GM23338 (cell line): ENCODE measurements around the gene OTOGL. TPM values are rescaled to one million over a fixed set of nuclear protein-coding genes. Genes with fewer than 3 reads are reported as not detected.

ENCODE experiments used
- ATAC-seq: fragments of 200-7000 bp; cut with Tn5 transposase; 3 replicates; pipeline ENCODE4 v1.9.1; 2020
- DNase-seq: peaks from one replicate; pipeline ENCODE4 v3.0.0-alpha.2; 2015; ENCODE audit warnings: low spot score
- H2AFZ ChIP-seq: fragments of 200-600 bp; sonication (generic); 2 replicates; pipeline ENCODE4 v1.8.0; 2016; ENCODE audit warnings: antibody characterized with exemption, mild to moderate bottlenecking, moderate library complexity
- H3F3A ChIP-seq: fragments of 200-600 bp; sonication (generic); replicated peaks from 2 replicates; pipeline ENCODE4 v1.8.0; 2017; ENCODE audit warnings: antibody characterized with exemption, mixed run types, low read depth
- H3K27ac ChIP-seq: fragments of 200-600 bp; sonication (generic); 2 replicates; pipeline ENCODE4 v1.6.1; 2016; ENCODE audit warnings: low read depth
- H3K27me3 ChIP-seq: fragments of 200-600 bp; sonication (generic); 2 replicates; pipeline ENCODE4 v1.8.0; 2016; ENCODE audit warnings: mild to moderate bottlenecking, mixed run types, moderate library complexity; ENCODE audit not compliant: insufficient read depth
- H3K36me3 ChIP-seq: fragments of 200-600 bp; sonication (generic); 2 replicates; pipeline ENCODE4 v1.8.0; 2016; ENCODE audit warnings: mild to moderate bottlenecking; ENCODE audit not compliant: insufficient read depth
- H3K4me1 ChIP-seq: fragments of 200-600 bp; sonication (generic); 2 replicates; pipeline ENCODE4 v1.8.0; 2016; ENCODE audit warnings: mild to moderate bottlenecking, moderate library complexity; ENCODE audit not compliant: insufficient read depth
- H3K4me2 ChIP-seq: fragments of 200-600 bp; sonication (generic); 2 replicates; pipeline ENCODE4 v1.7.1; 2017; ENCODE audit warnings: mixed run types
- H3K4me3 ChIP-seq: fragments of 200-600 bp; sonication (generic); 2 replicates; pipeline ENCODE4 v1.6.1; 2016; ENCODE audit warnings: mixed run types
- H3K79me2 ChIP-seq: fragments of 200-600 bp; sonication (generic); replicated peaks from 2 replicates; pipeline ENCODE4 v1.8.0; 2017; ENCODE audit warnings: mild to moderate bottlenecking; ENCODE audit not compliant: insufficient read depth
- H3K9me2 ChIP-seq: fragments of 200-600 bp; sonication (generic); 2 replicates; pipeline ENCODE4 v1.8.0; 2017; ENCODE audit not compliant: insufficient read depth
- H4K20me1 ChIP-seq: fragments of 200-600 bp; sonication (generic); replicated peaks from 2 replicates; pipeline ENCODE4 v1.8.0; 2017; ENCODE audit warnings: mild to moderate bottlenecking; ENCODE audit not compliant: insufficient read depth
- H3K27ac Mint-ChIP-seq: 2 replicates; pipeline ENCODE4 v1.8.0; 2020; ENCODE audit warnings: inconsistent platforms, mild to moderate bottlenecking, moderate library complexity, mixed read lengths
- H3K27me3 Mint-ChIP-seq: 3 replicates; pipeline ENCODE4 v1.8.0; 2022; ENCODE audit warnings: low read depth, mild to moderate bottlenecking, moderate library complexity, mixed read lengths, inconsistent platforms; ENCODE audit not compliant: insufficient read depth, poor library complexity
- H3K36me3 Mint-ChIP-seq: 3 replicates; pipeline ENCODE4 v1.8.0; 2021; ENCODE audit warnings: low read depth, mild to moderate bottlenecking, inconsistent platforms, moderate library complexity, mixed read lengths
- H3K4me1 Mint-ChIP-seq: 3 replicates; pipeline ENCODE4 v1.8.0; 2020; ENCODE audit warnings: mild to moderate bottlenecking, inconsistent platforms, mixed read lengths
- H3K4me3 Mint-ChIP-seq: 3 replicates; pipeline ENCODE4 v1.8.0; 2021; ENCODE audit warnings: moderate library complexity, mild to moderate bottlenecking, inconsistent platforms, mixed read lengths
- H3K9me3 Mint-ChIP-seq: 3 replicates; pipeline ENCODE4 v1.8.0; 2020; ENCODE audit warnings: moderate library complexity, mild to moderate bottlenecking, inconsistent platforms, mixed read lengths
- CTCF ChIP-seq, 2 experiments: fragments of 200-600 bp in 1 of 2; sonication (generic) in 1 of 2; conservative IDR thresholded peaks; 2 replicates each; pipeline versions ENCODE4 v1.5.1 to v1.6.1; 2016 to 2017; ENCODE audit warnings: antibody characterized with exemption in 2 of 2, low read depth in 2 of 2, mild to moderate bottlenecking in 2 of 2, moderate library complexity in 1 of 2
- EZH2 ChIP-seq: fragments of 200-600 bp; sonication (generic); IDR thresholded peaks from one replicate; pipeline ENCODE4 v1.8.0; 2017; ENCODE audit warnings: antibody characterized with exemption, mild to moderate bottlenecking, low read depth; ENCODE audit not compliant: unreplicated experiment
- EZH2phosphoT487 ChIP-seq: fragments of 200-600 bp; sonication (generic); IDR thresholded peaks from one replicate; pipeline ENCODE4 v1.8.1; 2018; ENCODE audit warnings: antibody characterized with exemption; ENCODE audit not compliant: unreplicated experiment
- JUNB ChIP-seq: IDR thresholded peaks from one replicate; pipeline ENCODE4 v1.6.1; 2016; ENCODE audit warnings: antibody characterized with exemption; ENCODE audit not compliant: unreplicated experiment
- POLR2AphosphoS5 ChIP-seq: IDR thresholded peaks from 2 replicates; pipeline ENCODE4 v1.6.1; 2016; ENCODE audit warnings: antibody characterized with exemption, low read depth
- STAT1 ChIP-seq: IDR thresholded peaks from one replicate; pipeline ENCODE4 v1.6.1; 2016; ENCODE audit warnings: antibody characterized with exemption; ENCODE audit not compliant: unreplicated experiment
- ZNF114 ChIP-seq: fragments of 250-450 bp; sonication (Bioruptor Pico); IDR thresholded peaks from 2 replicates; pipeline ENCODE4 v1.5.0; 2020; ENCODE audit warnings: mild to moderate bottlenecking, moderate library complexity
- polyA plus RNA-seq: library from polyadenylated mRNA; unstranded; fragments of >200 nt; fragmentation: Nextera tagmentation; extraction: Ambion mirVana; gene quantifications from 2 replicates; pipeline ENCODE4 v1.2.1, GENCODE V29; 2016
- total RNA-seq: library from RNA; depleted of rRNA; stranded (reverse); fragments of >200 nt; shearing (Covaris generic); gene quantifications from 2 replicates; pipeline ENCODE4 v1.2.3, GENCODE V29; 2014
- TF ChIP-seq, protein P1 (sequence below): fragments of 250-450 bp; sonication (Bioruptor Pico); IDR thresholded peaks from 2 replicates; pipeline ENCODE4 v1.5.0; 2020; ENCODE audit warnings: mild to moderate bottlenecking, moderate library complexity

OTOGL gene
- total and polyA plus RNA-seq, 2 experiments from 2014 or later: 0.36 to 0.66 TPM

GRCh38 chr12:80178846-80179245, 79.5 kb downstream of the OTOGL start (continued):
- no peak for TF ChIP-seq STAT1
- no peak for TF ChIP-seq ZNF114 (CRISPR knock-in tag)
- TF ChIP-seq, protein P1, sequence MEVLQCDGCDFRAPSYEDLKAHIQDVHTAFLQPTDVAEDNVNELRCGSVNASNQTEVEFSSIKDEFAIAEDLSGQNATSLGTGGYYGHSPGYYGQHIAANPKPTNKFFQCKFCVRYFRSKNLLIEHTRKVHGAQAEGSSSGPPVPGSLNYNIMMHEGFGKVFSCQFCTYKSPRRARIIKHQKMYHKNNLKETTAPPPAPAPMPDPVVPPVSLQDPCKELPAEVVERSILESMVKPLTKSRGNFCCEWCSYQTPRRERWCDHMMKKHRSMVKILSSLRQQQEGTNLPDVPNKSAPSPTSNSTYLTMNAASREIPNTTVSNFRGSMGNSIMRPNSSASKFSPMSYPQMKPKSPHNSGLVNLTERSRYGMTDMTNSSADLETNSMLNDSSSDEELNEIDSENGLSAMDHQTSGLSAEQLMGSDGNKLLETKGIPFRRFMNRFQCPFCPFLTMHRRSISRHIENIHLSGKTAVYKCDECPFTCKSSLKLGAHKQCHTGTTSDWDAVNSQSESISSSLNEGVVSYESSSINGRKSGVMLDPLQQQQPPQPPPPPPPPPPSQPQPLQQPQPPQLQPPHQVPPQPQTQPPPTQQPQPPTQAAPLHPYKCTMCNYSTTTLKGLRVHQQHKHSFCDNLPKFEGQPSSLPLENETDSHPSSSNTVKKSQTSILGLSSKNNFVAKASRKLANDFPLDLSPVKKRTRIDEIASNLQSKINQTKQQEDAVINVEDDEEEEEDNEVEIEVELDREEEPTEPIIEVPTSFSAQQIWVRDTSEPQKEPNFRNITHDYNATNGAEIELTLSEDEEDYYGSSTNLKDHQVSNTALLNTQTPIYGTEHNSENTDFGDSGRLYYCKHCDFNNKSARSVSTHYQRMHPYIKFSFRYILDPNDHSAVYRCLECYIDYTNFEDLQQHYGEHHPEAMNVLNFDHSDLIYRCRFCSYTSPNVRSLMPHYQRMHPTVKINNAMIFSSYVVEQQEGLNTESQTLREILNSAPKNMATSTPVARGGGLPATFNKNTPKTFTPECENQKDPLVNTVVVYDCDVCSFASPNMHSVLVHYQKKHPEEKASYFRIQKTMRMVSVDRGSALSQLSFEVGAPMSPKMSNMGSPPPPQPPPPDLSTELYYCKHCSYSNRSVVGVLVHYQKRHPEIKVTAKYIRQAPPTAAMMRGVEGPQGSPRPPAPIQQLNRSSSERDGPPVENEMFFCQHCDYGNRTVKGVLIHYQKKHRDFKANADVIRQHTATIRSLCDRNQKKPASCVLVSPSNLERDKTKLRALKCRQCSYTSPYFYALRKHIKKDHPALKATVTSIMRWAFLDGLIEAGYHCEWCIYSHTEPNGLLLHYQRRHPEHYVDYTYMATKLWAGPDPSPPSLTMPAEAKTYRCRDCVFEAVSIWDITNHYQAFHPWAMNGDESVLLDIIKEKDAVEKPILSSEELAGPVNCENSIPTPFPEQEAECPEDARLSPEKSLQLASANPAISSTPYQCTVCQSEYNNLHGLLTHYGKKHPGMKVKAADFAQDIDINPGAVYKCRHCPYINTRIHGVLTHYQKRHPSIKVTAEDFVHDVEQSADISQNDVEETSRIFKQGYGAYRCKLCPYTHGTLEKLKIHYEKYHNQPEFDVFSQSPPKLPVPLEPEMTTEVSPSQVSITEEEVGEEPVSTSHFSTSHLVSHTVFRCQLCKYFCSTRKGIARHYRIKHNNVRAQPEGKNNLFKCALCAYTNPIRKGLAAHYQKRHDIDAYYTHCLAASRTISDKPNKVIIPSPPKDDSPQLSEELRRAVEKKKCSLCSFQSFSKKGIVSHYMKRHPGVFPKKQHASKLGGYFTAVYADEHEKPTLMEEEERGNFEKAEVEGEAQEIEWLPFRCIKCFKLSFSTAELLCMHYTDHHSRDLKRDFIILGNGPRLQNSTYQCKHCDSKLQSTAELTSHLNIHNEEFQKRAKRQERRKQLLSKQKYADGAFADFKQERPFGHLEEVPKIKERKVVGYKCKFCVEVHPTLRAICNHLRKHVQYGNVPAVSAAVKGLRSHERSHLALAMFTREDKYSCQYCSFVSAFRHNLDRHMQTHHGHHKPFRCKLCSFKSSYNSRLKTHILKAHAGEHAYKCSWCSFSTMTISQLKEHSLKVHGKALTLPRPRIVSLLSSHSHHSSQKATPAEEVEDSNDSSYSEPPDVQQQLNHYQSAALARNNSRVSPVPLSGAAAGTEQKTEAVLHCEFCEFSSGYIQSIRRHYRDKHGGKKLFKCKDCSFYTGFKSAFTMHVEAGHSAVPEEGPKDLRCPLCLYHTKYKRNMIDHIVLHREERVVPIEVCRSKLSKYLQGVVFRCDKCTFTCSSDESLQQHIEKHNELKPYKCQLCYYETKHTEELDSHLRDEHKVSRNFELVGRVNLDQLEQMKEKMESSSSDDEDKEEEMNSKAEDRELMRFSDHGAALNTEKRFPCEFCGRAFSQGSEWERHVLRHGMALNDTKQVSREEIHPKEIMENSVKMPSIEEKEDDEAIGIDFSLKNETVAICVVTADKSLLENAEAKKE (CRISPR knock-in tag): no peak
- TF ChIP-seq POLR2AphosphoS5: no peak
- no peak for TF ChIP-seq EZH2

DNA sequence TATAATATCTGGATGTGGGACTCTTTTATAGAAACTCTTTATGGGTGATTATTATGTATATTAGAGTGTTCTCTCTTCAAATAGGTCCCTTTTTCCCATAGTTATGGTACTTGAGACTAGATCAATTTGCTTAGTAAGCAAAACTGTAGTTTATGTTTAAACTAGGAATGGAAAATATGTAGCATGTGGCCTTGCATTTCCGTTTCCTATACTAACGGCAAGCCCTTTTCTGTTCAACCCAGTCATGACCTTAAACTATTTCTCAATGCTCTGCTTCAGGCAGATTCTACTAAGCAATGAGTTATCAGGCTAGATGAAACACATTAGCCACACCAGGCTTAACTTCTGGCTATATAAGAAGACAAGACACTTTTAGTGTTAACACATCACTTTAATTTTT, 84.6 kb downstream of the OTOGL start:
- Mint-ChIP-seq H3K4me3 (no peak overlapping the region), H3K36me3 (no peaks in the 10 kb centered on the region), H3K9me3 (no peaks in the 10 kb centered on the region), H3K27me3 (no peaks in the 10 kb centered on the region), H3K4me1 (peaks cover 11% of the 10 kb centered on the region; the same call in 2 of the 3 replicates), H3K27ac (no peak overlapping the region)
- ATAC-seq (no peak), DNase-seq (no peak)
- no peaks in the 10 kb centered on the region for H3K79me2 ChIP-seq
- no peaks in the 10 kb centered on the region for H3K36me3 ChIP-seq
- no peaks in the 10 kb centered on the region for H3K4me1 ChIP-seq
- H2AFZ ChIP-seq: no peak overlapping the region
- H3F3A ChIP-seq: no peaks in the 10 kb centered on the region
- no peak overlapping the region for H3K4me3 ChIP-seq
- no peaks in the 10 kb centered on the region for H4K20me1 ChIP-seq
- no peak overlapping the region for H3K27ac ChIP-seq
- H3K9me2 ChIP-seq: no peaks in the 10 kb centered on the region
- H3K4me2 ChIP-seq: no peak overlapping the region
- no peaks in the 10 kb centered on the region for H3K27me3 ChIP-seq
- TF ChIP-seq EZH2phosphoT487 (no peak), CTCF (conservative IDR thresholded peaks at IDR 0.05; ENCODE audit: low read depth in 2 of 2) (no peak), JUNB (no peak)
- TF ChIP-seq, protein P1 (CRISPR knock-in tag): no peak
